Muscle layer of duodenum (tissue), 2 donors: ENCODE data around the gene CD2BP2.
A peak's percentile ranks its signal among the peaks of the same experiment; 100 is the strongest.

Experiments used
- H3K27ac ChIP-seq: one replicate; pipeline ENCODE4 v1.7.0; 2013; ENCODE audit warnings: mild to moderate bottlenecking, low read length
- H3K27me3 ChIP-seq: one replicate; pipeline ENCODE4 v1.7.0; 2013; ENCODE audit warnings: low read depth, mild to moderate bottlenecking, control low read depth, low read length
- H3K36me3 ChIP-seq, 2 donors: one replicate each; pipeline ENCODE4 v1.7.0; 2013; ENCODE audit warnings: low read length in 2 of 2, control low read depth in 1 of 2, mild to moderate bottlenecking in 1 of 2; ENCODE audit not compliant: insufficient read depth in 2 of 2, control insufficient read depth in 1 of 2
- H3K4me1 ChIP-seq, 2 donors: one replicate each; pipeline ENCODE4 v1.7.0; 2013; ENCODE audit warnings: low read length in 2 of 2, mild to moderate bottlenecking in 2 of 2, control low read depth in 1 of 2, moderate library complexity in 1 of 2; ENCODE audit not compliant: insufficient read depth in 2 of 2, control insufficient read depth in 1 of 2
- H3K4me3 ChIP-seq, 2 donors: one replicate each; pipeline ENCODE4 v1.7.0; 2013; ENCODE audit warnings: low read length in 2 of 2, low read depth in 1 of 2, mild to moderate bottlenecking in 1 of 2
- H3K9me3 ChIP-seq, 2 donors: one replicate each; pipeline ENCODE4 v1.7.0; 2013; ENCODE audit warnings: low read length in 2 of 2, control low read depth in 1 of 2, mild to moderate bottlenecking in 1 of 2; ENCODE audit not compliant: control insufficient read depth in 1 of 2
- donor health status: healthy.

CD2BP2 gene

GRCh38 chr16:30357085-30357714, 2.1 kb upstream of the CD2BP2 start:
- H3K27ac ChIP-seq = no peak overlapping the region
- H3K9me3 ChIP-seq = no peaks in the 10 kb centered on the region
- H3K27me3 ChIP-seq = no peaks in the 10 kb centered on the region
- peaks cover 18 to 58% of the 10 kb centered on the region in 2 donors for H3K36me3 ChIP-seq
- no peak overlapping the region for H3K4me3 ChIP-seq
- peaks cover 9 to 45% of the 10 kb centered on the region in 2 donors for H3K4me1 ChIP-seq

GRCh38 chr16:30356401-30357084, 1.4 kb upstream of the CD2BP2 start:
- Histone ChIP-seq H3K9me3 (no peaks in the 10 kb centered on the region), H3K27ac (peak overlapping the region; percentile 99), H3K27me3 (no peaks in the 10 kb centered on the region), H3K36me3 (peaks cover 20 to 64% of the 10 kb centered on the region in 2 donors), H3K4me1 (peaks cover 10 to 52% of the 10 kb centered on the region in 2 donors), H3K4me3 (peak overlapping the region in 1 of 2 donors; percentile 87)

GRCh38 chr16:30355954-30356308, 823 bp upstream of the CD2BP2 start:
- H3K4me1 ChIP-seq = peaks cover 10 to 55% of the 10 kb centered on the region in 2 donors
- peak overlapping the region; percentile 87 to 97 for H3K4me3 ChIP-seq
- peaks cover 26 to 70% of the 10 kb centered on the region in 2 donors for H3K36me3 ChIP-seq

GRCh38 chr16:30354423-30355143, 525 bp downstream of the CD2BP2 start:
- Histone ChIP-seq H3K36me3 (peaks cover 33 to 62% of the 10 kb centered on the region in 2 donors), H3K4me1 (peaks cover 10 to 55% of the 10 kb centered on the region in 2 donors), H3K27ac (peak overlapping the region; percentile 99), H3K4me3 (peak overlapping the region; percentile 87 to 97), H3K27me3 (no peaks in the 10 kb centered on the region), H3K9me3 (no peaks in the 10 kb centered on the region)

More at GRCh38 chr16:30355954-30356308, 823 bp upstream of the CD2BP2 start:
- Histone ChIP-seq H3K9me3 (no peaks in the 10 kb centered on the region), H3K27ac (peak overlapping the region; percentile 99), H3K27me3 (no peaks in the 10 kb centered on the region)

- Histone ChIP-seq H3K4me3 (peak overlapping the region; percentile 87 to 97), H3K9me3 (no peaks in the 10 kb centered on the region), H3K4me1 (peaks cover 10 to 55% of the 10 kb centered on the region in 2 donors), H3K27ac (peak overlapping the region; percentile 99), H3K27me3 (no peaks in the 10 kb centered on the region), H3K36me3 (peaks cover 25 to 52% of the 10 kb centered on the region in 2 donors)
Measured at GRCh38 chr16:30353438-30354129, 1.5 kb downstream of the CD2BP2 start.

GRCh38 chr16:30352488-30353401, 2.4 kb downstream of the CD2BP2 start:
- peak overlapping the region; percentile 70 for H3K27ac ChIP-seq

GRCh38 chr16:30351586-30352419, 3.3 kb downstream of the CD2BP2 start:
- Histone ChIP-seq H3K4me3 (no peak overlapping the region), H3K27me3 (no peaks in the 10 kb centered on the region), H3K4me1 (peaks cover 10 to 46% of the 10 kb centered on the region in 2 donors), H3K9me3 (no peaks in the 10 kb centered on the region), H3K36me3 (peaks cover 22 to 35% of the 10 kb centered on the region in 2 donors), H3K27ac (peak overlapping the region; percentile 70)

More at GRCh38 chr16:30352488-30353401, 2.4 kb downstream of the CD2BP2 start:
- H3K27me3 ChIP-seq = no peaks in the 10 kb centered on the region
- no peaks in the 10 kb centered on the region for H3K9me3 ChIP-seq
- H3K4me1 ChIP-seq = peaks cover 10 to 55% of the 10 kb centered on the region in 2 donors
- H3K4me3 ChIP-seq = no peak overlapping the region
- peaks cover 22 to 44% of the 10 kb centered on the region in 2 donors for H3K36me3 ChIP-seq

GRCh38 chr16:30351001-30351441, 4.1 kb downstream of the CD2BP2 start:
- H3K4me1 ChIP-seq = peaks cover 10 to 38% of the 10 kb centered on the region in 2 donors
- H3K27ac ChIP-seq = no peak overlapping the region
- no peak overlapping the region for H3K4me3 ChIP-seq
- H3K36me3 ChIP-seq = peaks cover 22 to 34% of the 10 kb centered on the region in 2 donors
- H3K27me3 ChIP-seq = no peaks in the 10 kb centered on the region
- H3K9me3 ChIP-seq = no peaks in the 10 kb centered on the region

GRCh38 chr16:30350134-30350871, 4.8 kb downstream of the CD2BP2 start:
- Histone ChIP-seq H3K4me1 (peaks cover 10 to 33% of the 10 kb centered on the region in 2 donors), H3K27ac (no peak overlapping the region), H3K4me3 (no peak overlapping the region), H3K27me3 (no peaks in the 10 kb centered on the region), H3K9me3 (no peaks in the 10 kb centered on the region), H3K36me3 (peaks cover 22 to 34% of the 10 kb centered on the region in 2 donors)
